OCI-LY7 (cell line): Measurements from ENCODE around the gene LPAR2.

Experiments
- CTCF ChIP-seq: fragments of 200-600 bp; sonication (generic); conservative IDR thresholded peaks from 2 replicates; pipeline ENCODE4 v1.5.1; 2014; ENCODE audit warnings: mild to moderate bottlenecking, antibody characterized with exemption, low read length, moderate library complexity, mixed read lengths
- EZH2phosphoT487 ChIP-seq: fragments of 200-600 bp; sonication (generic); IDR thresholded peaks from 2 replicates; pipeline ENCODE4 v1.6.1; 2018; ENCODE audit warnings: low read depth, borderline replicate concordance, mild to moderate bottlenecking, mixed run types, antibody characterized with exemption, low read length, moderate library complexity, mixed read lengths

GRCh38 chr19:19647037-19647835 lies 19.2 kb upstream of the LPAR2 start:
- TF ChIP-seq CTCF (no peak), EZH2phosphoT487 (no peak)
